BLaER1 treated with 17β-estradiol and CSF1 and Interleukin-3, amounts not matched to agents 10 nM and 100 nM (cell line): Measurements from ENCODE around the gene GGCT.
"Not testable (repeated sequence)": the region's sequence is repeated elsewhere in the genome, so short reads cannot be mapped to it uniquely, and the experiment has no call there.

Source experiments
- H3K27ac ChIP-seq, 11 experiments: shearing (Covaris generic); formaldehyde crosslinking; 2 replicates each; pipeline ENCODE4 v1.8.1; 2022
- H3K27me3 ChIP-seq, 11 experiments: shearing (Covaris generic); formaldehyde crosslinking; 2 replicates each; pipeline ENCODE4 v1.8.1; 2022
- H3K36me3 ChIP-seq, 11 experiments: shearing (Covaris generic); formaldehyde crosslinking; 2 replicates each; pipeline ENCODE4 v1.8.1; 2022
- H3K4me1 ChIP-seq, 10 experiments: shearing (Covaris generic); formaldehyde crosslinking; 2 replicates each; pipeline ENCODE4 v1.8.1; 2022
- H3K4me2 ChIP-seq, 11 experiments: shearing (Covaris generic); formaldehyde crosslinking; 2 replicates each; pipeline ENCODE4 v1.8.1; 2022
- H3K4me3 ChIP-seq, 10 experiments: shearing (Covaris generic); formaldehyde crosslinking; 2 replicates each; pipeline ENCODE4 v1.8.1; 2022
- H3K9ac ChIP-seq, 11 experiments: shearing (Covaris generic); formaldehyde crosslinking; 2 replicates each; pipeline ENCODE4 v1.8.1; 2022
- H3K9me3 ChIP-seq, 11 experiments: shearing (Covaris generic); formaldehyde crosslinking; replicated peaks in 1 of 11; 2 replicates each; pipeline ENCODE4 v1.8.1; 2022
- H4K20me1 ChIP-seq, 11 experiments: shearing (Covaris generic); formaldehyde crosslinking; 2 replicates each; pipeline ENCODE4 v1.8.1; 2022
- Cebpa-rat ChIP-seq, 11 experiments: shearing (Covaris generic); IDR thresholded peaks; 2 replicates each; pipeline ENCODE4 v1.8.1; 2022

GGCT gene

GRCh38 chr7:30493228-30493627 is 11.4 kb downstream of the GGCT start:
- H3K27ac ChIP-seq = no peak overlapping the region

GRCh38 chr7:30491417-30491816 is 13.2 kb downstream of the GGCT start:
- Histone ChIP-seq H3K27me3 (no peaks in the 10 kb centered on the region), H3K27ac (no peak overlapping the region), H3K36me3 (peaks cover 14 to 30% (median 22%) of the 10 kb centered on the region in 11 experiments; a peak in 21 of 22 replicates), H3K9ac (no peak overlapping the region), H3K4me2 (no peak overlapping the region), H3K4me3 (no peak overlapping the region), H3K9me3 (peaks cover 37 to 57% (median 52%) of the 10 kb centered on the region in 11 experiments), H3K4me1 (no peaks in the 10 kb centered on the region), H4K20me1 (no peaks in the 10 kb centered on the region)
- no peak for TF ChIP-seq Cebpa-rat (IDR thresholded peaks at IDR 0.05)

More at GRCh38 chr7:30493228-30493627, 11.4 kb downstream of the GGCT start:
- Histone ChIP-seq H3K4me3 (no peak overlapping the region), H3K36me3 (peaks cover 29 to 47% (median 37%) of the 10 kb centered on the region in 11 experiments), H4K20me1 (no peaks in the 10 kb centered on the region), H3K4me1 (no peaks in the 10 kb centered on the region), H3K4me2 (no peak overlapping the region), H3K9ac (no peak overlapping the region), H3K27me3 (no peaks in the 10 kb centered on the region), H3K9me3 (peaks cover 37 to 67% (median 64%) of the 10 kb centered on the region in 11 experiments)
- TF ChIP-seq Cebpa-rat (IDR thresholded peaks at IDR 0.05) = no peak

GRCh38 chr7:30487371-30487770 is 17.3 kb downstream of the GGCT start:
- Histone ChIP-seq H4K20me1 (no peaks in the 10 kb centered on the region), H3K4me1 (no peaks in the 10 kb centered on the region), H3K27ac (no peak overlapping the region), H3K9me3 (peaks cover 21 to 27% (median 23%) of the 10 kb centered on the region in 11 experiments), H3K4me2 (no peak overlapping the region), H3K9ac (no peak overlapping the region), H3K27me3 (no peaks in the 10 kb centered on the region), H3K4me3 (no peak overlapping the region), H3K36me3 (peaks cover 0 to 6% (median 0%) of the 10 kb centered on the region in 11 experiments; a peak in 1 of 22 replicates)
- TF ChIP-seq Cebpa-rat (IDR thresholded peaks at IDR 0.05) = no peak

GRCh38 chr7:30485667-30486066 is 19.0 kb downstream of the GGCT start:
- Histone ChIP-seq H3K9me3 (peaks cover 4 to 10% (median 6%) of the 10 kb centered on the region in 11 experiments; a peak in 20 of 22 replicates), H3K4me3 (no peak overlapping the region), H3K36me3 (peaks cover 0 to 4% (median 0%) of the 10 kb centered on the region in 11 experiments; a peak in 1 of 22 replicates), H4K20me1 (no peaks in the 10 kb centered on the region), H3K9ac (no peak overlapping the region), H3K4me2 (no peak overlapping the region), H3K27me3 (no peaks in the 10 kb centered on the region), H3K4me1 (no peaks in the 10 kb centered on the region), H3K27ac (no peak overlapping the region)
- TF ChIP-seq Cebpa-rat (IDR thresholded peaks at IDR 0.05) = no peak

DNA sequence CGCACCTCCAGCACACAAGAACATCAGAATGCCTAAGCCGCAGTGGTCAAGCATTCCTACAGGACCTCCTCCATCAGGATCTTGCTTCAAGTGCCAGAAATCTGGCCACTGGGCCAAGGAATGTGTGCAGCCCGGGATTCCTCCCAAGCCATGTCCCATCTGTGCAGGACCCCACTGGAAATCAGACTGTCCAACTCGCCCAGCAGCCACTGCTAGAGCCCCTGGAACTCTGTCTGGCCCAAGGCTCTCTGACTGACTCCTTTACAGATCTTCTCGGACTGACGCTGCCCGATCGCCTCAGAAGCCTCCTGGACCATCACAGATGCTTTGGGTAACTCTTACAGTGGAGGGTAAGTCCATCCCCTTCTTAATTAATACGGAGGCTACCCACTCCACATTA is 23.2 kb downstream of the GGCT start:
- H3K9me3 ChIP-seq, H3K27ac ChIP-seq, H4K20me1 ChIP-seq, H3K27me3 ChIP-seq, H3K4me3 ChIP-seq, H3K36me3 ChIP-seq, H3K4me2 ChIP-seq, H3K9ac ChIP-seq: not testable (repeated sequence)
- peaks cover 18 to 33% (median 29%) of the 10 kb centered on the region in 10 experiments for H3K4me1 ChIP-seq

DNA sequence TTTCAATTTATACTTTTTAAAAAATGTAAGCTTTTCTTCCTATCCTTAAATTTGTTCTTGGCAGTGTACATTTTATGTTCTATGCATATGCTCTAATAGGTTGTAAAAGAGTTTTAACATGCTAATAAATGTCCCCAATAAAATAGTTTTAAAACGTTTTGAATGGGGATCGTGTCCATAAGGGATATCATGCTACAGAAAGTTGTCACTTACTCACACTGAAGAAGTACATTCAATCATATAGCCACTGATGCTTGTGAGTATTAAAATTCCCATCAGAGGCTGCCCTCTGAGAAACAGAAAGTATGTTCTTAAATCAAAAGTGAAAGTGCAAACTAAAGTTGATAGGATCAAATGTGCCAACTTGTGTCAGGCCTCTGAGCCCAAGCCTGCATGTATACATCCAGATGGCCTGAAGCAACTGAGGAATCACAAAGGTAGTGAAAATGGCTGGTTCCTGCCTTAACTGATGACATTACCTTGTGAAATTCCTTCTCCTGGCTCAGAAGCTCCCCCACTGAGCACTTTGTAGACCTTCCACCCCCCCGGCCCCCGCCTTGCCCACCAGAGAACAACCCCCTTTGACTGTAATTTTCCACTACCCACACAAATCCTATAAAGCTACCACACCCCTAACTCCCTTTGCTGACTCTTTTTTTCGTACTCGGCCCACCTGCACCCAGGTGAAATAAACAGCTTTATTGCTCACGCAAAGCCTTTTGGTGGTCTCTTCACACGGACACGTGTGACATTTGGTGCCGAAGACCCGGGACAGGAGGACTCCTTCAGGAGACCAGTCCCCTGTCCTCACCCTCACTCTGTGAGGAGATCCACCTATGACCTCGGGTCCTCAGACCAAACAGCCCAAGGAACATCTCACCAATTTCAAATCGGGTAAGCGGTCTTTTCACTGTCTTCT is 25.2 kb downstream of the GGCT start:
- H3K4me1 ChIP-seq = peaks cover 38 to 53% (median 48%) of the 10 kb centered on the region in 10 experiments
- H4K20me1 ChIP-seq = peaks cover 0 to 9% (median 0%) of the 10 kb centered on the region in 11 experiments; a peak in 4 of 22 replicates
- H3K9me3 ChIP-seq = no peaks in the 10 kb centered on the region
- TF ChIP-seq Cebpa-rat (IDR thresholded peaks at IDR 0.05) = no peak
- peak overlapping the region; percentile 76 to 89 (median 84) for H3K9ac ChIP-seq
- H3K4me2 ChIP-seq = peak overlapping the region; percentile 81 to 96 (median 91)
- no peaks in the 10 kb centered on the region for H3K27me3 ChIP-seq
- H3K36me3 ChIP-seq = no peaks in the 10 kb centered on the region
- H3K4me3 ChIP-seq = peak overlapping the region; percentile 62 to 82 (median 72)
- H3K27ac ChIP-seq = peak overlapping the region; percentile 36 to 86 (median 81); a peak in 20 of 22 replicates

- Histone ChIP-seq H3K4me1 (peaks cover 47 to 59% (median 55%) of the 10 kb centered on the region in 10 experiments), H3K9ac (peak within 1 kb of the TSS; percentile 76 to 89 (median 84)), H3K4me2 (peak within 1 kb of the TSS; percentile 81 to 96 (median 91)), H3K36me3 (no peaks in the 10 kb centered on the region; a peak in 1 of 22 replicates), H4K20me1 (peaks cover 0 to 9% (median 0%) of the 10 kb centered on the region in 11 experiments; a peak in 4 of 22 replicates), H3K27me3 (no peaks in the 10 kb centered on the region), H3K4me3 (peak within 1 kb of the TSS; percentile 62 to 82 (median 72)), H3K27ac (peak within 1 kb of the TSS; percentile 36 to 86 (median 81); a peak in 21 of 22 replicates), H3K9me3 (no peaks in the 10 kb centered on the region)
- TF ChIP-seq Cebpa-rat (IDR thresholded peaks at IDR 0.05) = no peak
Measured at GRCh38 chr7:30478349-30479201, 26.1 kb downstream of the GGCT start, which contains the start of gene NOD1. TSS of gene NOD1 (minus strand) at chr7:30478784. CDS start at chr7:30456921, 21,863 bp downstream.

- no peak overlapping the region for H3K4me3 ChIP-seq
- no peaks in the 10 kb centered on the region for H3K27me3 ChIP-seq
- H3K36me3 ChIP-seq = peaks cover 0 to 8% (median 0%) of the 10 kb centered on the region in 11 experiments; a peak in 1 of 22 replicates
- H3K27ac ChIP-seq = no peak overlapping the region
- H3K9ac ChIP-seq = peak overlapping the region in 2 of 11 experiments; percentile 35 to 86; a peak in 2 of 22 replicates
- peaks cover 0 to 8% (median 0%) of the 10 kb centered on the region in 11 experiments; a peak in 1 of 22 replicates for H3K9me3 ChIP-seq
- H4K20me1 ChIP-seq = peaks cover 0 to 17% (median under 1%) of the 10 kb centered on the region in 11 experiments; a peak in 8 of 22 replicates
- H3K4me1 ChIP-seq = peaks cover 60 to 79% (median 73%) of the 10 kb centered on the region in 10 experiments
- peak overlapping the region; percentile 81 to 96 (median 91) for H3K4me2 ChIP-seq
- TF ChIP-seq Cebpa-rat (IDR thresholded peaks at IDR 0.05) = no peak
Measured at GRCh38 chr7:30476459-30477145, 28.0 kb downstream of the GGCT start.
